ENCODE data around the gene TRIM50.
A peak's percentile ranks its signal among the peaks of the same experiment; 100 is the strongest.
"Not testable (repeated sequence)": the region's sequence is repeated elsewhere in the genome, so short reads cannot be mapped to it uniquely, and the experiment has no call there.

The TRIM50 gene

GRCh38 chr7:73327922-73328321 lies at the start of gene TRIM50, which contains the start of gene FKBP6:
Gene TRIM50, minus strand, starts transcription at chr7:73328082. Its CDS starts 3,295 bp downstream, at chr7:73324787.
Gene FKBP6, plus strand, starts transcription at chr7:73328161. Its CDS starts 268 bp downstream, at chr7:73328429.
- not testable (repeated sequence) for DNase-seq

- no peak for DNase-seq
These were observed 49.0 kb upstream of the TRIM50 start for GRCh38 chr7:73376671-73377412.

GRCh38 chr7:73376262-73376661 lies 48.4 kb upstream of the TRIM50 start:
- not testable (repeated sequence) for DNase-seq

GRCh38 chr7:73373741-73374140 lies 45.9 kb upstream of the TRIM50 start:
- DNase-seq, result no peak

GRCh38 chr7:73369622-73370021 lies 41.7 kb upstream of the TRIM50 start:
- DNase-seq, result no peak

- DNase-seq, result no peak
These were observed 41.1 kb upstream of the TRIM50 start for GRCh38 chr7:73369009-73369408.

GRCh38 chr7:73366990-73367389 lies 39.1 kb upstream of the TRIM50 start:
- no peak for DNase-seq

- no peak for DNase-seq
These were observed 38.2 kb upstream of the TRIM50 start for GRCh38 chr7:73366127-73366526.

- DNase-seq, result peak; percentile 38
These were observed 36.3 kb upstream of the TRIM50 start for GRCh38 chr7:73364006-73364728.

GRCh38 chr7:73363225-73364005 lies 35.5 kb upstream of the TRIM50 start:
- no peak for DNase-seq

- not testable (repeated sequence) for DNase-seq
These were observed 32.7 kb upstream of the TRIM50 start for GRCh38 chr7:73360590-73360989.

- DNase-seq, result no peak
These were observed 32.0 kb upstream of the TRIM50 start for GRCh38 chr7:73359746-73360375.

GRCh38 chr7:73359306-73359705 lies 31.4 kb upstream of the TRIM50 start:
- no peak for DNase-seq

- no peak for DNase-seq
These were observed 30.9 kb upstream of the TRIM50 start for GRCh38 chr7:73358590-73359275.

GRCh38 chr7:73356159-73356558 lies 28.3 kb upstream of the TRIM50 start:
- peak; percentile 20 for DNase-seq

- no peak for DNase-seq
These were observed 26.9 kb upstream of the TRIM50 start for GRCh38 chr7:73354821-73355220.

GRCh38 chr7:73354196-73354595 lies 26.3 kb upstream of the TRIM50 start:
- no peak for DNase-seq

GRCh38 chr7:73353243-73353642 lies 25.4 kb upstream of the TRIM50 start:
- peak; percentile 98 for DNase-seq

GRCh38 chr7:73352784-73353183 lies 24.9 kb upstream of the TRIM50 start:
- DNase-seq, result no peak

- no peak for DNase-seq
These were observed 23.7 kb upstream of the TRIM50 start for GRCh38 chr7:73351447-73352167.

GRCh38 chr7:73350306-73351068 lies 22.6 kb upstream of the TRIM50 start:
- DNase-seq, result no peak

Measured in DMS53 (cell line).